GM10248 (cell line): Measurements from ENCODE around the gene BRD8.
A peak's percentile ranks its signal among the peaks of the same experiment; 100 is the strongest.
"Not testable (repeated sequence)": the region's sequence is repeated elsewhere in the genome, so short reads cannot be mapped to it uniquely, and the experiment has no call there.

ENCODE experiments used
- CTCF ChIA-PET: fragments of 300-600 bp; sonication (Branson Sonifier 250); formaldehyde crosslinking; extraction: SDS; loops from one replicate; lab custom pipeline; 2021; ENCODE audit warnings: antibody characterized with exemption; lab: Yijun Ruan, JAX
- POLR2A ChIA-PET: fragments of 350-650 bp; sonication (Branson Sonifier 250); formaldehyde crosslinking; extraction: SDS; loops from one replicate; lab custom pipeline; 2020; ENCODE audit warnings: antibody characterized with exemption; lab: Yijun Ruan, JAX
- DNase-seq: peaks from one replicate; pipeline ENCODE4 v3.0.0; 2012; ENCODE audit errors: extremely low spot score
- TF ChIP-seq, protein P1 (sequence below): IDR thresholded peaks from 2 replicates; pipeline ENCODE4 v1.5.1; 2012; ENCODE audit warnings: mild to moderate bottlenecking, low read depth; ENCODE audit errors: extremely low read depth, missing control alignments, control extremely low read depth

Gene BRD8

DNA sequence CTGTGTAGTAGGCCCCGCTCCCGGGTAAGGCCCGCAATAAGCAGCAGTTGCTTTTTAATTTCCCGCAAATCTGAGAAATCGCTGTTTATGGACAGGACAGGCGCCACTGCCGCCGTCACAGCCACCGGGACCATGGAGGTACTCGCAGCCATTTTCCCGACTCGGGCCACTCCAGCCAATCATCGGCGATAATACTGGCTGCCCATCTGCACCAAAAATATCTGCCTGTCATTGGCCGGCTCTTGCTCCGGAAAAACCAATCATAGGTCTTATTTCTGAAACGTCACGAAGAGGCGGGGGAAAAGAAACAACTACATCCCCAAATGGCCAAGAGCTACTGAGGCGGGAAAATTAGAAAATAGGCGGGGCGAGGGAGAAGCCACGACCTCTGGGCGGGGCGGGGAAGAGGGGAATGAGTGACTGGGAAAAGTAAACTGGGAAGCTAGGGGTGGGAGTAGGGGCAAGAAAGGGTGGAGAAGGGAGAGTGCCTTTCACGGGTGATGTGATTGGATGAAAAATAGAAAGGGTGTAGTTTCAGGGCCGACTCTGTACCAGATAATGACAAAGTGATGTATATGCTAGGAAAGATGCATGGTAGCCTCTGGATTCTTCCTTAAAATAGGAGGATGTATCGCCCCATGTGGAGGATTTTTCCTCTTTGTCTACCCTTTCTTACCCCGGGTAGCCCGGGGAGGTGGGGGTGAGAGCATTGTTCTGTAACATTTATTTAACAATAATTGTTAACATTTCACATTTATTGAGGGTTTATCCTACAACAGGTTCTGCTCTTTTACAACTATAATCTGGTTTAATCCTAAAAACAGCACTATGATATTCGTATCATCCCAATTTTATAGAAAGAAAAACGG is 35.0 kb upstream of the BRD8 start, which contains the start of gene CDC23:
Gene CDC23 (minus strand): TSS at position 163 of the 869 bp plus-strand sequence. CDS start 11 bp downstream, at position 152.
- ChIA-PET POLR2A (interaction anchor here (1.0 kb wide), 1 partner anchor 27 kb away, joined by 4 read pairs; no protein-coding TSS in a partner anchor), CTCF (interaction anchor here (1.5 to 3.3 kb wide), 7 partner anchors 10 to 237 kb away, joined by 3 to 16 read pairs (median 5); partner anchors contain the start of genes KDM3B and KIF20A)
- TF ChIP-seq, protein P1, sequence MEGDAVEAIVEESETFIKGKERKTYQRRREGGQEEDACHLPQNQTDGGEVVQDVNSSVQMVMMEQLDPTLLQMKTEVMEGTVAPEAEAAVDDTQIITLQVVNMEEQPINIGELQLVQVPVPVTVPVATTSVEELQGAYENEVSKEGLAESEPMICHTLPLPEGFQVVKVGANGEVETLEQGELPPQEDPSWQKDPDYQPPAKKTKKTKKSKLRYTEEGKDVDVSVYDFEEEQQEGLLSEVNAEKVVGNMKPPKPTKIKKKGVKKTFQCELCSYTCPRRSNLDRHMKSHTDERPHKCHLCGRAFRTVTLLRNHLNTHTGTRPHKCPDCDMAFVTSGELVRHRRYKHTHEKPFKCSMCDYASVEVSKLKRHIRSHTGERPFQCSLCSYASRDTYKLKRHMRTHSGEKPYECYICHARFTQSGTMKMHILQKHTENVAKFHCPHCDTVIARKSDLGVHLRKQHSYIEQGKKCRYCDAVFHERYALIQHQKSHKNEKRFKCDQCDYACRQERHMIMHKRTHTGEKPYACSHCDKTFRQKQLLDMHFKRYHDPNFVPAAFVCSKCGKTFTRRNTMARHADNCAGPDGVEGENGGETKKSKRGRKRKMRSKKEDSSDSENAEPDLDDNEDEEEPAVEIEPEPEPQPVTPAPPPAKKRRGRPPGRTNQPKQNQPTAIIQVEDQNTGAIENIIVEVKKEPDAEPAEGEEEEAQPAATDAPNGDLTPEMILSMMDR = no peak
- peak; percentile 98 for DNase-seq

DNA sequence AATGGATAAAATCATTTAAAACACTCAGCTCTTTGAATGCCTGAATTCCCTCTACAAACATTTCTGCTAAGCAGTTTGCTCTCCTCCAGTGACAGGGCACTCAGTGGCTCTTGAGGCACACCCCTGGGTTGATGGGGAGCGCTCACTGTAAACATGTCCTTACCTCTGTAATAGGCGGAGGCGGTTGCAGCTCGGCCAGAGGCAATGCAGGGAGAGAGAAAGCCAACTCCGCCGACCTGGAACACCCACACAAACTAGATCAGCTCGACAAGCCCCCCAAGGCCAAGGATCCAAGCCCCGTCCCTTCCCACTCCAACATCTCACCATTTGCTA is 34.4 kb upstream of the BRD8 start:
- TF ChIP-seq, protein P1 = no peak
- DNase-seq = peak; percentile 31
- CTCF ChIA-PET = interaction anchor here (1.5 to 3.3 kb wide), 8 partner anchors 11 to 237 kb away, joined by 3 to 16 read pairs (median 5); partner anchors contain the start of genes KDM3B and KIF20A
- POLR2A ChIA-PET = interaction anchor here (1.0 kb wide), 1 partner anchor 27 kb away, joined by 4 read pairs; no protein-coding TSS in a partner anchor

DNA sequence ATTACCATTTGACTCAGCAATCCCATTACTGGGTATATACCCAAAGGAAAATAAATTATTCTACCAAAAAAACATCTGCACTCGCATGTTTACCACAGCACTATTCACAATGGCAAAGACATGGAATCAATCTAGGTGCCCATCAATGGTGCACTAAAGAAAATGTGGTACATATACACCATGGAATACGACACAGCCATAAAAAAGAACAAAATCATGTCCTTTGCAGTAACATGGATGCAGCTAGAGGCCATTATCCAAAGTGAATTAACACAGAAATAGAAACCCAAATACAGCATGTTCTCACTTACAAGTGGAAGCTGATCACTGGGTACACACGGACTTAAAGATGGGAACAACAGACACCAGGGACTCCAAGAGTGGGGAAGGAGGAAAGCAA is 32.6 kb upstream of the BRD8 start:
- CTCF ChIA-PET = interaction anchor here (1.4 kb wide), 1 partner anchor 141 kb away, joined by 3 read pairs; the partner anchor contains the start of gene KDM3B
- no peak for DNase-seq
- TF ChIP-seq, protein P1 = no peak
- POLR2A ChIA-PET = no interaction called here

DNA sequence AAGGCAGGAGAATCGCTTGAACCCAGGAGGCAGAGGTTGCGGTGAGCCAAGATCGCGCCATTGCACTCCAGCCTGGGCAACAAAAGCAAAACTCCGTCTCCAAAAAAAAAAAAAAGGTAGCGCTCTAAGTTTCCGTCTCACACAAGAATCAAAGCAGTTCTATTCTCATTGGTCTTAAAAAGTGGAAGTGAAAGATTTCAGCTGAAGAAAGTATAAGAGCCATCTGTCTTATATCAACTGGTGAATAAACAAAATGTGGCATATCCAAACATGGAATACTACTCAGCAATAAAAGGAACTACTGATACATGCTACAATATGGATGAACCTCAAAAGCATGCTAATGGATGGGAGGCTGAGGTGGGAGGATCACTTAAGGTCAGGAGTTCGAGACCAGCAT is 15.4 kb upstream of the BRD8 start:
- CTCF ChIA-PET = interaction anchor here (2.2 to 2.9 kb wide), 2 partner anchors 9 to 19 kb away, joined by 8 to 10 read pairs; partner anchors contain the start of gene CDC23
- POLR2A ChIA-PET = not testable (repeated sequence)

DNA sequence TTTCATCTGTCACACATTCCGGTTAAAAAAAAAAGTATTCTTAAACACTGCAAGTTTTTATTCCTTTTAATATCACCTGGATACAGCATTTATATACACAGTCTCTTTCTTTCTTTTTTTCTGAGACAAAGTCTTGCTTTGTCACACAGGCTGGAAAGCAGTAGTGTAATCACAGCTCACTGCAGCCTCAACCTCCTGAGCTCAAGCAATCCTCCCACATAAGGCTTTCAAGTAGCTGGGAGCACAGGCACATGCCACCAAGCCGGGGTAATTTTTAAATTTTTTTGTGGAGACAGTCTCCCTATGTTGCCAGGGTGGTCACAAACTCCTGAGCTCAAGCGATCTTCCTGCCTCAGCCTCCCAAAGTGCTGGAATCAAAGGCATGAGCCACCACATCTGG is 14.4 kb upstream of the BRD8 start:
- TF ChIP-seq, protein P1 = no peak
- no peak for DNase-seq
- POLR2A ChIA-PET = no interaction called here
- CTCF ChIA-PET = no interaction called here

More for the DNA sequence above, 15.4 kb upstream of the BRD8 start:
- DNase-seq = not testable (repeated sequence)

DNA sequence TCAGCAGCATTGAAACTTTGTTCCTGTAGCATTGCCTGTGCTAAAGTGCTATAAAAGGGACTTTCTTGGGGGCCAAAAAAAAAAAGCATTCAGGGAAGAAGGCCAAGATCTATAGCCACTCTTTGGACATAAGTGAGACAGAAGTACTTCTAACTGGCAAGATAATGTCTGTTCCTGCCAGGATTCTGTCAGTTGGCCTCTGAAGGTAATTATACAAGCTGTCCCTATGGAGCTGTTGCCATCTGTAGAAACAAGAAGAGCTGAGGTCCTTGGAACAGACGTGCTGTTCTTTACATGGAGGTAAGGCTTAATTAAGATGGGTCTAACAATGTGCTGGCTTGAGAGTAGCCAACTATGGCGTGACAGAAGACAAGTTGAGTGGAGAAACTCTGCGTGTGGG is 10.2 kb upstream of the BRD8 start:
- TF ChIP-seq, protein P1 = no peak
- CTCF ChIA-PET = interaction anchor here (1.2 to 4.2 kb wide), 6 partner anchors 9 to 199 kb away, joined by 3 to 29 read pairs (median 12); partner anchors contain the start of genes BRD8, KDM3B and KIF20A
- no peak for DNase-seq
- POLR2A ChIA-PET = no interaction called here
